Osteocyte (in vitro differentiated cells): ENCODE results near the gene MMP24OS. TPM values are rescaled to one million over a fixed set of nuclear protein-coding genes. Genes with fewer than 3 reads are reported as not detected.
A peak's percentile ranks its signal among the peaks of the same experiment; 100 is the strongest.

Experiments
- DNase-seq: peaks from one replicate; pipeline ENCODE4 v3.0.0; 2021; ENCODE audit warnings: mixed read lengths; ENCODE audit not compliant: unreplicated experiment; ENCODE audit errors: extremely low spot score
- H3K27ac Mint-ChIP-seq: one replicate; pipeline ENCODE4 v1.8.0; 2021; ENCODE audit warnings: mild to moderate bottlenecking, mixed read lengths; ENCODE audit not compliant: unreplicated experiment
- H3K27me3 Mint-ChIP-seq: one replicate; pipeline ENCODE4 v1.8.0; 2021; ENCODE audit warnings: mixed read lengths; ENCODE audit not compliant: unreplicated experiment
- H3K36me3 Mint-ChIP-seq: one replicate; pipeline ENCODE4 v1.8.0; 2021; ENCODE audit warnings: mixed read lengths; ENCODE audit not compliant: unreplicated experiment
- H3K4me1 Mint-ChIP-seq: one replicate; pipeline ENCODE4 v1.8.0; 2021; ENCODE audit warnings: mixed read lengths; ENCODE audit not compliant: unreplicated experiment
- H3K4me3 Mint-ChIP-seq: one replicate; pipeline ENCODE4 v1.8.0; 2021; ENCODE audit warnings: mild to moderate bottlenecking, moderate library complexity, mixed read lengths; ENCODE audit not compliant: unreplicated experiment
- H3K9me3 Mint-ChIP-seq: one replicate; pipeline ENCODE4 v1.8.0; 2021; ENCODE audit warnings: mixed read lengths; ENCODE audit not compliant: unreplicated experiment
- total RNA-seq: library from RNA; stranded (reverse); gene quantifications from 2 replicates; pipeline ENCODE4 v1.2.1, GENCODE V29; 2021
- TF ChIP-seq, protein P1 (sequence below): fragments of 200-600 bp; sonication (generic); IDR thresholded peaks from 2 replicates; pipeline ENCODE4 v1.5.0; 2021; ENCODE audit warnings: antibody characterized with exemption, mild to moderate bottlenecking, moderate library complexity

Gene MMP24OS
- total RNA-seq, 1 donor from 2014 or later, result 120 TPM

DNA sequence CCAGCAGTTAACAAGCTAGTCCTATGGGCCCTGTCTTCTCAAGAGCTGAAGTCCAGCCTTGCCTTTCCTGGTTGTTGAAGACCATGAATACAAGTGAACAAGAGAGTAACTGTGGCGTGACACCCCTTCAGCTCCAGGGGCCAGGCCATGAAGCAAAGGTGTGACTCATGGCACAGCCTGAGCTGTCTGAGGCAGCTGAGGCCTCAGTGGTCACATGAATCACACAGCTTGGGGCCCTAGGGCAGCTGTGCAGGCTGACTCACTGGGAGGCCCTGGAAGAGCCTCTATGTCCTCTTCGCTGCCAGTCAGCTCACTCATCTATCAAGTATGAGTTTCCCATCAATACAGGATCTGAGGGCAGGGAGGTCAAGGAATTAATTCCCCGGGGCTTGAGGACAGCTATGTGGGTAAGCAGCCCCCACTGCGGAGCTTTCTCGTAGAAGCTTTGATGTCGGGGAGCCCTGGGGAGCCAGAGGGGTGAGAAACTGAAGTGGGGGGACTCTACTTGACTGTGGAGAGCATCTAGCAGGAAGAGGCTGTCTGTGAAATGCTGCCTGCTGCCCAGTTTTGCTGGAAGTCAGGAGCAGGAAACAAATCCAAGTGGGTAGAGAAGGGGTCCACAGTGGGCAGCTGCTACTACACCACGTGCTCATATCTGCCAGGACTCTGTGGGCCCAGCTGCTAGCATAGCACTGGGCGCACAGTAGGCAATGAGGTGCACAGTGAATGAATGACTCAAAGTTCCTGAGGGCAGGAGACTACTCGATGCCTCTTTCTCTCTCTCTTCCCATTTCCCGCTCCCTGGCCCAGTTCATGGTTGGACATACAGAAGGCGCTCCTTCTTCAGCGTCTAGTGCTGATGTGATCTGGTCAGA lies 28.0 kb upstream of the MMP24OS start:
- peak; percentile 95 for DNase-seq
- TF ChIP-seq, protein P1, sequence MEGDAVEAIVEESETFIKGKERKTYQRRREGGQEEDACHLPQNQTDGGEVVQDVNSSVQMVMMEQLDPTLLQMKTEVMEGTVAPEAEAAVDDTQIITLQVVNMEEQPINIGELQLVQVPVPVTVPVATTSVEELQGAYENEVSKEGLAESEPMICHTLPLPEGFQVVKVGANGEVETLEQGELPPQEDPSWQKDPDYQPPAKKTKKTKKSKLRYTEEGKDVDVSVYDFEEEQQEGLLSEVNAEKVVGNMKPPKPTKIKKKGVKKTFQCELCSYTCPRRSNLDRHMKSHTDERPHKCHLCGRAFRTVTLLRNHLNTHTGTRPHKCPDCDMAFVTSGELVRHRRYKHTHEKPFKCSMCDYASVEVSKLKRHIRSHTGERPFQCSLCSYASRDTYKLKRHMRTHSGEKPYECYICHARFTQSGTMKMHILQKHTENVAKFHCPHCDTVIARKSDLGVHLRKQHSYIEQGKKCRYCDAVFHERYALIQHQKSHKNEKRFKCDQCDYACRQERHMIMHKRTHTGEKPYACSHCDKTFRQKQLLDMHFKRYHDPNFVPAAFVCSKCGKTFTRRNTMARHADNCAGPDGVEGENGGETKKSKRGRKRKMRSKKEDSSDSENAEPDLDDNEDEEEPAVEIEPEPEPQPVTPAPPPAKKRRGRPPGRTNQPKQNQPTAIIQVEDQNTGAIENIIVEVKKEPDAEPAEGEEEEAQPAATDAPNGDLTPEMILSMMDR, result no peak
- Mint-ChIP-seq H3K36me3 (no peaks in the 10 kb centered on the region), H3K9me3 (no peaks in the 10 kb centered on the region), H3K27ac (peak overlapping the region; percentile 99), H3K4me1 (peaks cover 88% of the 10 kb centered on the region), H3K27me3 (no peaks in the 10 kb centered on the region), H3K4me3 (peak overlapping the region; percentile 8)

DNA sequence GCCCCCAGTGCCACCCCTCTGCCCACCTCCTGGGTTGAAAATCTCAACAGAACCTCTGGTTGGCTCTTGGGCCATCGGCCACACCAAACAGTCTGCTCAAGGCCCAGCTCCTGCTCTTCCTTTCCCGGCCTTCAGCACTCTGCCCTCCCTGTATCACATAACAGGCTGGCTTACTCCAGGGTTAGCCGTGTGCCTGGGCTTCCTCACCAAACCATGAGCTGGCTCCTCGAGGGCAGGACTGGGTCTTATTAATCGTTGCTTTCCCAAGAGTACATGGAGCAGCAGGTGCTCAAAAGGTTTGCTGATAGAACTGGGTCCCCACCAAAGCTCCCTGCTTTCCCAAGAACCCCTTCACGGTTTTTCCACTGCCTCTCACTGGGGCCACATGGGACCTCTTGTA lies 27.0 kb upstream of the MMP24OS start:
- no peak for DNase-seq
- H3K27ac Mint-ChIP-seq, result peak overlapping the region; percentile 99
- H3K4me1 Mint-ChIP-seq, result peaks cover 84% of the 10 kb centered on the region
- no peaks in the 10 kb centered on the region for H3K36me3 Mint-ChIP-seq
- H3K9me3 Mint-ChIP-seq, result no peaks in the 10 kb centered on the region
- H3K27me3 Mint-ChIP-seq, result no peaks in the 10 kb centered on the region
- H3K4me3 Mint-ChIP-seq, result no peak overlapping the region
- TF ChIP-seq, protein P1, result no peak

DNA sequence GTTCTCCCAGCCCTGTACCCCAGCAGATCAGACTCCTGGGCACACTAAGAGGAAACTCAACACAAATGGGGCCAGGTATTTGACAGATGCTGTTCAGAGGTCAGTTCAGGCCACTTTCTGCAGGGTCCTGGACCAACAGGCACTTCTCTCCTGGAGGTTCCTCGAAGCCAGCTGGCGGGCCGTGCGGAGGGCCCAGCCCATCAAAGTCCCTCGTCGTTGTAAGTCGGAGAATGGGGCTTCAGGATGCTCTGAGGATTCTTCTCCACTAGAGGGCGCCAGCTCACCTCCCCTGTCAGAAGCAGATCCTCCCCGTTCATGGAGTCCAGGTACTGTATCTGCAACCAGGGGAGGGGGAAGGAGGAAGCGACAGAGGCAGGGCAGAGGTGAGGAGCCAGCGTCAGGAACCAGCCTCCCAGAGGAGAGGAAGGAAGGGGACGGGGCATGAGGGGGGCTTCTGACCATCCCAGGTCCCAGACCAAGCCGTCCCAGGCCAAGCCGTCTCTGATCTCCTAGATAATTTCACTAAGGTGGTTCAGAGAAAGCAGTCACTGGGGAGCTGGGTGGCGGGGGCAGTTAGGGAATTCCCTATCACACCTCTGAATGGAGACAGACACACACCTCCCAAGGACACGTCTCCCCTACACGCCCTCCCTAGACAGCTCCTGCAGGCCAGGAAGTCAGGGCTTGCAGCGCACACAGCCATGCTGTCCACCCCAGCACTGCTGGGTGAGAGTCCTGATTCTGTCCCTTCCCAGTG lies 26.0 kb upstream of the MMP24OS start:
- DNase-seq, result peak; percentile 94
- TF ChIP-seq, protein P1, result peak; percentile 92
- no peaks in the 10 kb centered on the region for H3K36me3 Mint-ChIP-seq
- H3K4me3 Mint-ChIP-seq, result no peak overlapping the region
- H3K9me3 Mint-ChIP-seq, result no peaks in the 10 kb centered on the region
- peaks cover 76% of the 10 kb centered on the region for H3K4me1 Mint-ChIP-seq
- H3K27me3 Mint-ChIP-seq, result no peaks in the 10 kb centered on the region
- peak overlapping the region; percentile 99 for H3K27ac Mint-ChIP-seq

DNA sequence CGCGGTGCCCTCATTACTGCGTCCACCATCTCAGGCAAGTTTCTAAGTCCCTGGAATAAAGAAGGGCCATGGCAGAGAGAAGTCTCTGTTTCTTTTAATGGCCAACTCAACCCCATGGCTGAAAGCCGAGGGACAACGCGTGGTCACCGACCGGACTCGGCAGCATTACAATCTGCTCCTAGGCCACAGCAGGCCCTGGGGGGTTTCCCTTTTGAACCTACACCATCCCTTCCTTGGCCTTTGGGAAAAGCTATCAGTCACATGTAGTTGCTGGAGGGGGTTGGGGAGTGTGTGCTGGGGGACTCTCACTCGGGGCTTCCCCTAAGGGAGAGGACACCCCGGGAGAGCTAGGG lies 25.4 kb upstream of the MMP24OS start:
- no peak for DNase-seq
- H3K27ac Mint-ChIP-seq, result peak overlapping the region; percentile 99
- no peaks in the 10 kb centered on the region for H3K36me3 Mint-ChIP-seq
- TF ChIP-seq, protein P1, result no peak
- no peak overlapping the region for H3K4me3 Mint-ChIP-seq
- no peaks in the 10 kb centered on the region for H3K27me3 Mint-ChIP-seq
- no peaks in the 10 kb centered on the region for H3K9me3 Mint-ChIP-seq
- H3K4me1 Mint-ChIP-seq, result peaks cover 73% of the 10 kb centered on the region
